ENCODE data around the gene SCOC.

Gene SCOC

DNA sequence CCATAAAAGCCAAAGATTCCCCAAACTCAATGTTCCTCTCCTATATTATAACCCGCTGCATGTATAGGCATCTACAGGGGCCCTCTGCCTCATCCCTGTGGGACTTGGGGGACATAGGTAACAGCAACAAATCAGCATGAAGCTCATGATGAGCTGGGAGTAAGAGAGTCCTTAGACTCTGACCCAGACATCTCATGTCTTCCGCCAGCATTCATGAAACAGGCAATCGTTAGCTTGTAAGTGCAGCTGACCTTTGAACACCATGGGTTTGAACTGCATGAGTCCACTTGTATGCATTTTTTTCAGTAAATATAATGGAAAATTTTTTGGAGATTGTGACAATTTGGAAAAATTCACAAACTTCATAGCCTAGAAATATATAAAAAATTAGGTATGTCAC is 10.4 kb upstream of the SCOC start:
- no peak overlapping the region for H3K27ac ChIP-seq (ENCODE audit: low read depth, low read length)
- no peaks in the 10 kb centered on the region for H3K9me3 ChIP-seq (ENCODE audit: low read length)
- no peaks in the 10 kb centered on the region for H3K36me3 ChIP-seq (ENCODE audit: insufficient read depth, low read length)
- H3K4me3 ChIP-seq (ENCODE audit: low read depth in 1 of 2, low read length in 2 of 2), result no peak overlapping the region
- no peak overlapping the region for H3K9ac ChIP-seq (ENCODE audit: low read length)
- H3K4me1 ChIP-seq (ENCODE audit: insufficient read depth, low read length), result no peaks in the 10 kb centered on the region
- peaks cover 0 to 1% of the 10 kb centered on the region in 2 donors for H3K27me3 ChIP-seq (ENCODE audit: control insufficient read depth in 1 of 2, insufficient read depth in 2 of 2, low read length in 2 of 2)

DNA sequence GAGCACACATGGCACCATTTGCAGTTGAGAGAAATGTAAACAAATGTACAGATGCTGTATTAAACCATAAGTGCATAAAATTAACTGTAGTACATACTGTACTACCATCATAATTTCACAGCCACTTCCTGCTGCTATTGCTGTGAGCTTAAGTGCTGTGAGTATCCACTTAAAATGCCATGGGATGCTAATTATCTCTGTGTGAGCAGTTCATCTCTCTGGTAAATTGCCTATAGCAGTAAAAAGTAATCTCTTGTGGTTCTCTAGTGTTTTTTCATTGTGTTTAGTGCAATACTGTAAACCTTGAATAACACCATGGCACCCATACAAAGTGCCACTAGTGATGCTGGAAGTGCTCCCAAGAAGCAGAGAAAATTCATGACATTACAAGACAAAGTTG is 9.9 kb upstream of the SCOC start:
- no peaks in the 10 kb centered on the region for H3K4me1 ChIP-seq (ENCODE audit: insufficient read depth, low read length)
- H3K27me3 ChIP-seq (ENCODE audit: control insufficient read depth in 1 of 2, insufficient read depth in 2 of 2, low read length in 2 of 2), result no peaks in the 10 kb centered on the region
- H3K27ac ChIP-seq (ENCODE audit: low read depth, low read length), result no peak overlapping the region
- no peaks in the 10 kb centered on the region for H3K9me3 ChIP-seq (ENCODE audit: low read length)
- no peaks in the 10 kb centered on the region for H3K36me3 ChIP-seq (ENCODE audit: insufficient read depth, low read length)
- no peak overlapping the region for H3K9ac ChIP-seq (ENCODE audit: low read length)
- no peak overlapping the region for H3K4me3 ChIP-seq (ENCODE audit: low read depth in 1 of 2, low read length in 2 of 2)

DNA sequence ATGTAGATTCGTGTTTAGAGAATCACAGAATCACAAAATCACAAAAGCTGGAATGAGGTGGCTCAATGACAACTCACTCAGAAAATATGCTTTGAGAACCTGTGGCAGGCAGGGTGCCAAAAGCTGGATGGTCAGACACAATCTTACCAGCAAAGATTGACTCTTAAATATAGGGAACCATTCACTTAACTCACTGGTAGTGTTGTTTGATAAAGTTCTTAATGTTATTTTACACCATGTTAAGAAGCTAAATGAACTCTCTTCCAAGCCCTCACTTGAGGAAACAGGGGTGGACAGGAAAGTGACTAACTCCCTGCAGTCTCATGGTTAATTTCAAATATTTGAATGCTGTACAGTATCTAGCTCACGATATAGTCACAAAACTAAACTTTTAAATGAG is 5.7 kb upstream of the SCOC start:
- H3K27me3 ChIP-seq (ENCODE audit: control insufficient read depth in 1 of 2, insufficient read depth in 2 of 2, low read length in 2 of 2), result no peaks in the 10 kb centered on the region
- H3K9me3 ChIP-seq (ENCODE audit: low read length), result no peaks in the 10 kb centered on the region
- H3K27ac ChIP-seq (ENCODE audit: low read depth, low read length), result no peak overlapping the region
- H3K4me3 ChIP-seq (ENCODE audit: low read depth in 1 of 2, low read length in 2 of 2), result no peak overlapping the region
- H3K9ac ChIP-seq (ENCODE audit: low read length), result no peak overlapping the region
- H3K4me1 ChIP-seq (ENCODE audit: insufficient read depth, low read length), result no peaks in the 10 kb centered on the region
- no peaks in the 10 kb centered on the region for H3K36me3 ChIP-seq (ENCODE audit: insufficient read depth, low read length)

DNA sequence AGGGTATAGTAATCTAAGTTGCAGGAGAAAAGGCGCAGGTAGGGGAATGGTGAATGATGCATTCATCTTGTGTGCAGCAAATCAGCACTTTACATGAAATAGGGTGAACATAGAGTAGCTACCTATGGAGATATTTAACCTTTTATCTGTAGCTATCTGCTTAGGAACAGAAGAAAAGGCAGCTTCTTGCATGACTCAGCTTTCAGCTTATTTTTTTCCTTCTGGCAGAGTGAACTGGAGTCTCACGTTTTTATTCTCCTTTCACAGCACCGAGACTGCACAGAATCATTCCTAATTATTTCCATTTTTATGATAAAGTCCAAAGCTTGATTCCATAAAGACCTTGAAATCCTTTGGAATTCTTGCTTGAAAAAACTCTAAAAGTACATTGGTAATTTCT is 4.8 kb upstream of the SCOC start:
- Histone ChIP-seq H3K36me3 (ENCODE audit: insufficient read depth, low read length) (no peaks in the 10 kb centered on the region), H3K4me3 (ENCODE audit: low read depth in 1 of 2, low read length in 2 of 2) (no peak overlapping the region), H3K4me1 (ENCODE audit: insufficient read depth, low read length) (no peaks in the 10 kb centered on the region), H3K9me3 (ENCODE audit: low read length) (no peaks in the 10 kb centered on the region), H3K27me3 (ENCODE audit: control insufficient read depth in 1 of 2, insufficient read depth in 2 of 2, low read length in 2 of 2) (no peaks in the 10 kb centered on the region), H3K27ac (ENCODE audit: low read depth, low read length) (no peak overlapping the region), H3K9ac (ENCODE audit: low read length) (no peak overlapping the region)

DNA sequence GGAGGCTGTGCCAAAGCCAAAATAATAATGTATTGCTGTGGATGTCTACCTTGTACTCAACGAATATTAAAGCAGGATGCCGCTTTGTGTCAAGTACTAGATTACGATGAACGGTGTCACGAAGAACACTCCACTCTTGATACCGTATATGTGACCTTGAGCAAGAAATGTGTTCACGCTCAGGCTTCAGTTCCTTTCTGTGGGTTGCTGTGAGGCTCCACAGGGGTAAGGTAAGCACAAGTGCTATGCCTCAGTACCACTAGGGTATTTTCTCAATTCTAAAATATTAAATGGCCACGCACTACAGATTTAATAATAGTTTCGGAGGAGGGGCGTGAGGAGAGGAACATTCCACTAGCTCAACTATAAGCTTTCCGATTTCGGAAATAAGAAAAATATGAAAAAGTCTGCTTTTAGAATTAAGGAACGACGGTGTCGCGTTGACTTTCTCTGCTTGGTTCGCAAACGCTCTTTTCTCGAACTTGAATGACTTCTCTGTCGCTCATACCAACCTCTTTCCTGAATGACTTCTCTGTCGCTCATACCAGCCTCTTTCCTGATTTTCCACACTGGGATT is 607 bp upstream of the SCOC start:
- H3K9me3 ChIP-seq (ENCODE audit: low read length), result no peaks in the 10 kb centered on the region
- H3K4me1 ChIP-seq (ENCODE audit: insufficient read depth, low read length), result peaks cover 31% of the 10 kb centered on the region
- peak overlapping the region; percentile 80 to 95 for H3K4me3 ChIP-seq (ENCODE audit: low read depth in 1 of 2, low read length in 2 of 2)
- H3K9ac ChIP-seq (ENCODE audit: low read length), result peak overlapping the region; percentile 77
- H3K36me3 ChIP-seq (ENCODE audit: insufficient read depth, low read length), result no peaks in the 10 kb centered on the region
- H3K27me3 ChIP-seq (ENCODE audit: control insufficient read depth in 1 of 2, insufficient read depth in 2 of 2, low read length in 2 of 2), result no peaks in the 10 kb centered on the region
- H3K27ac ChIP-seq (ENCODE audit: low read depth, low read length), result peak overlapping the region; percentile 68

DNA sequence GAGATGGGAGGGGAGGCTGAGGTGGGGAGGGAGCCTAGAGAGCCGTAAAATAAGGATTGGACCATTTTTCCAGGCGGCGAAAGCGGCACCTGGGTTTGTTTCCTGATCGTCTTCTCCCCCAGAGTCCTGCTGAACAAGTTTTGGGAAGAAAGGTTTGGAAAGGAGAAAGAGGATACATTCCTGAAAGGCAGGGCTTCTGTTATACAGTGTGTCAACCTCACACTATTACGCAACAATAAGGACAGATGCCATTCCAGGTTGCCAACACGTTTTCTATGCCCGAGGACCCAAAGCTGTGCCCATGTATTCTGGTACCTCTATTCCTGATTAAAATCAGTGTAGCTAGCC is 658 bp downstream of the SCOC start:
- peaks cover 31% of the 10 kb centered on the region for H3K4me1 ChIP-seq (ENCODE audit: insufficient read depth, low read length)
- peak overlapping the region; percentile 96 for H3K27ac ChIP-seq (ENCODE audit: low read depth, low read length)
- no peaks in the 10 kb centered on the region for H3K9me3 ChIP-seq (ENCODE audit: low read length)
- H3K27me3 ChIP-seq (ENCODE audit: control insufficient read depth in 1 of 2, insufficient read depth in 2 of 2, low read length in 2 of 2), result no peaks in the 10 kb centered on the region
- H3K4me3 ChIP-seq (ENCODE audit: low read depth in 1 of 2, low read length in 2 of 2), result peak overlapping the region; percentile 80 to 95
- no peaks in the 10 kb centered on the region for H3K36me3 ChIP-seq (ENCODE audit: insufficient read depth, low read length)
- peak overlapping the region; percentile 83 for H3K9ac ChIP-seq (ENCODE audit: low read length)

DNA sequence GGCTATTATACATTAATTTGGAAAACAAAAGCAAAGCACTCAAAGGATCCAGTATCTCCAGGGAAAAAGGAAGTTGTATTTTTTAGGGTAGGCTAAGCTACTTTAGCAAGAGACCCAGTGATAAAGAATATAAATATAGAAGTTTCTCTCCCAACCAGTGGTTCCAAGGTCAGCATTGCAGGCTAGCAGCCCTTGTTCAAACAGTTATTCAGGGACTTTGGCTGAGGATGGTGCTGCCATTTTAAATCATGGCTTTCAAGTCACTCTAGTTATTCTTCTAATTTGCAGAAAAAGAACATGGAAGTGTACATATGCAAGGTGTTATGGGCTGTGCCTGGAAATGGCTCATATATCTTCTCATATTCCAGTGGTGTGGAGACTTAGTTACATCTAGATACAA is 9.3 kb downstream of the SCOC start:
- Histone ChIP-seq H3K9me3 (ENCODE audit: low read length) (no peaks in the 10 kb centered on the region), H3K36me3 (ENCODE audit: insufficient read depth, low read length) (peaks cover 9% of the 10 kb centered on the region), H3K9ac (ENCODE audit: low read length) (no peak overlapping the region), H3K4me3 (ENCODE audit: low read depth in 1 of 2, low read length in 2 of 2) (no peak overlapping the region), H3K27me3 (ENCODE audit: control insufficient read depth in 1 of 2, insufficient read depth in 2 of 2, low read length in 2 of 2) (no peaks in the 10 kb centered on the region), H3K4me1 (ENCODE audit: insufficient read depth, low read length) (no peaks in the 10 kb centered on the region), H3K27ac (ENCODE audit: low read depth, low read length) (no peak overlapping the region)

DNA sequence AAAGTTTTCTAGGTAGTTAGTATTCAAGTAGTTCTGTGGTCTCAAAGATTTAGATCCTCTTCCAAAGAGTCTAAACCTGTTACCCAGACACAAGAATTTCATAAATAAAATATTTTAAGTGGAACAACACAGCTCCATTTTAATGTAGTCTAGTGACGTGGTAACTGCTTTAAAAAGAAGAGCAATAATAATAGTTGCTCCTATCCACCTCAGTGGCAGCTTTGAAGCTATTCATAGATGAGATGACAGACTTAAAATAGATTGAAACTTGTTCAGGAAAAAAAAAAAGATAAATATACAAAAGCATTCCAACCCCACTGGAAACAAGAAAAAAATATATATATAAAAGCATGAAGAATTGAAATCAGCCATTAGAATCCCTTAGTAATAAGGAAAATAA is 14.6 kb downstream of the SCOC start:
- no peaks in the 10 kb centered on the region for H3K27me3 ChIP-seq (ENCODE audit: control insufficient read depth in 1 of 2, insufficient read depth in 2 of 2, low read length in 2 of 2)
- H3K9ac ChIP-seq (ENCODE audit: low read length), result no peak overlapping the region
- no peaks in the 10 kb centered on the region for H3K9me3 ChIP-seq (ENCODE audit: low read length)
- no peaks in the 10 kb centered on the region for H3K4me1 ChIP-seq (ENCODE audit: insufficient read depth, low read length)
- H3K4me3 ChIP-seq (ENCODE audit: low read depth in 1 of 2, low read length in 2 of 2), result no peak overlapping the region
- no peak overlapping the region for H3K27ac ChIP-seq (ENCODE audit: low read depth, low read length)
- H3K36me3 ChIP-seq (ENCODE audit: insufficient read depth, low read length), result no peaks in the 10 kb centered on the region

DNA sequence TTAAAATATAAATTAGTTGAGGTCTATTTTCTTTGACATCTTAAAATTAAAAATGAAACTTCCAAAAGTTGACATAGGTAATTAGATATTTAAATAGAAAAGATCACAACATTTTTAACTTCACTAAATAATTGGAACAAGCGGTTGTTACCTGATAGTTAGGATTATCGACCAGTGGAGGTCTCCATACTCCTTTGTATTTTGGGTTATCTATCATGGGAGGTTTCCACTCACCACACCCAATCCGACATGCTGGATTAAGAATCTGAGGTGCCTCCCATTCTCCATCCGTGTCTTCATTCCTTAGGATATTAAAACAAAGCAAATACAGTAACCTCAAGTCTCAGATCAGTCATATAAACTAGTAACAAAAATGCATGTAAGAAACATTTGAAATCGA is 22.2 kb downstream of the SCOC start:
- H3K9me3 ChIP-seq (ENCODE audit: low read length), result no peaks in the 10 kb centered on the region
- H3K4me1 ChIP-seq (ENCODE audit: insufficient read depth, low read length), result no peaks in the 10 kb centered on the region
- no peak overlapping the region for H3K27ac ChIP-seq (ENCODE audit: low read depth, low read length)
- H3K9ac ChIP-seq (ENCODE audit: low read length), result no peak overlapping the region
- no peak overlapping the region for H3K4me3 ChIP-seq (ENCODE audit: low read depth in 1 of 2, low read length in 2 of 2)
- no peaks in the 10 kb centered on the region for H3K36me3 ChIP-seq (ENCODE audit: insufficient read depth, low read length)
- H3K27me3 ChIP-seq (ENCODE audit: control insufficient read depth in 1 of 2, insufficient read depth in 2 of 2, low read length in 2 of 2), result no peaks in the 10 kb centered on the region

DNA sequence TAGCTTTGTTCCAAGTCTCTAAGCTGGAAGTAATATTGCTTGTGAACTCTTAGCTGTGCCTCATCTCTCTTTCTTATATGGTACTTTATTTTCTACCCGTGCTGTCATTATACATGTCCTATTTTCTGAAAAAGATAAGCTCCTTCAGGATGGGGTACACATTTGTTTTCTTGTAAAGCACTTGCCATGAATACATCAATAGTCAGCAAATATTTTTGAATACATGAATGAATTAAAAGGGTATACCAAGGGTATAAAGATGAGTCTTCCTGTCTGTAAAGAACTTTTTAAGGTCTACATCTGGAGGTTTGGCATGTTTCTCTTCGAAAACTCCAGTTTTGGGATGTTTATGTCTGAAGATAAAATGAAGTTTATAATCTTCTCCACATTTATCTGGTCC is 26.7 kb downstream of the SCOC start:
- Histone ChIP-seq H3K36me3 (ENCODE audit: insufficient read depth, low read length) (no peaks in the 10 kb centered on the region), H3K27me3 (ENCODE audit: control insufficient read depth in 1 of 2, insufficient read depth in 2 of 2, low read length in 2 of 2) (no peaks in the 10 kb centered on the region), H3K9ac (ENCODE audit: low read length) (no peak overlapping the region), H3K27ac (ENCODE audit: low read depth, low read length) (no peak overlapping the region), H3K9me3 (ENCODE audit: low read length) (no peaks in the 10 kb centered on the region), H3K4me1 (ENCODE audit: insufficient read depth, low read length) (no peaks in the 10 kb centered on the region), H3K4me3 (ENCODE audit: low read depth in 1 of 2, low read length in 2 of 2) (no peak overlapping the region)

DNA sequence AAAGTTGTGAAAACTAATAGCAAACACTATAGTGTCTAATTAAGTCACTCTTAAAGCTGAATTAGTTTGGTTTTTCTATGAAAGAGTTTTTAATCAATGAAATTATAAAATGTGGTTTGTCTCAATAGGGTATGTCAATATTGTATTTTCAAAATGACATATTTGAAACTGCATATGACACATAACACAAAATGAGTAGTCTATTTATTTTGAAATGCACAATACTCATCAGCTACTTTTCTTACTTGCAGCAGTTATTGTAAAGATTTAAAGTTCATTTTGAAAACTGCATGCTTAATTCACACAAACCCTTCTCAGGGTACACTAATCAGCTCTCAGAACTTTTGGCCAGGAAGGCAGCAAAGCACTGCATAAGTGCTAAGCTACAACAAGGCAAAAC is 32.8 kb downstream of the SCOC start:
- no peak overlapping the region for H3K27ac ChIP-seq (ENCODE audit: low read depth, low read length)
- H3K4me3 ChIP-seq (ENCODE audit: low read depth in 1 of 2, low read length in 2 of 2), result no peak overlapping the region
- H3K9ac ChIP-seq (ENCODE audit: low read length), result no peak overlapping the region
- H3K4me1 ChIP-seq (ENCODE audit: insufficient read depth, low read length), result no peaks in the 10 kb centered on the region
- H3K36me3 ChIP-seq (ENCODE audit: insufficient read depth, low read length), result no peaks in the 10 kb centered on the region
- no peaks in the 10 kb centered on the region for H3K9me3 ChIP-seq (ENCODE audit: low read length)
- no peaks in the 10 kb centered on the region for H3K27me3 ChIP-seq (ENCODE audit: control insufficient read depth in 1 of 2, insufficient read depth in 2 of 2, low read length in 2 of 2)

DNA sequence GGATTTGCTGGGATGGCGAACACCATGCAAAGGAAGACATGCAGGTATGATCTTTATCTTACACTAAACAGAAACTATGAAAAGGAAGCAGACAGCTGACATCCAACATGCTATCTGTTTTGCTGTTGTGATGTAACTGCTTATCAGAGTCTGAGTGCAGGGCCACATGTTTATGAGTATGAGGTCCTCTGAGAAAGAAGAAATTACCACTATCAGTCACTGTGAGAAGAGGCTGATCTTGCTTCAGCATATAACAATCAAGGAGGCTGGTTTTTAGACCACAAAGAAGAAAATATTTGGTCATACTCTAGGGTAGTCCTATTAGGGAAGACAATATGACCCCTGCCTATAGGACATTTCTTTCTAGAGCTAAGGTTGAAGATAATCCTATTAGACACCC is 35.5 kb downstream of the SCOC start:
- Histone ChIP-seq H3K9ac (ENCODE audit: low read length) (no peak overlapping the region), H3K27ac (ENCODE audit: low read depth, low read length) (no peak overlapping the region), H3K4me3 (ENCODE audit: low read depth in 1 of 2, low read length in 2 of 2) (no peak overlapping the region), H3K4me1 (ENCODE audit: insufficient read depth, low read length) (no peaks in the 10 kb centered on the region), H3K27me3 (ENCODE audit: control insufficient read depth in 1 of 2, insufficient read depth in 2 of 2, low read length in 2 of 2) (no peaks in the 10 kb centered on the region), H3K9me3 (ENCODE audit: low read length) (no peaks in the 10 kb centered on the region), H3K36me3 (ENCODE audit: insufficient read depth, low read length) (no peaks in the 10 kb centered on the region)

All from muscle layer of colon (tissue), 2 donors.